HepG2 (cell line): Measurements from ENCODE around the gene SAPCD1. TPM values are rescaled to one million over a fixed set of nuclear protein-coding genes. Genes with fewer than 3 reads are reported as not detected.

Experiments
- ATAC-seq: fragments of 200-7000 bp; cut with Tn5 transposase; 3 replicates; pipeline ENCODE4 v1.9.1; 2020; ENCODE audit warnings: mild to moderate bottlenecking, moderate library complexity
- BruUV-seq: library from RNA; stranded (reverse); fragments of 400-500 nt; replicated peaks from 2 replicates; lab custom pipeline; 2021; lab: Mats Ljungman, UMichigan
- CTCF ChIA-PET: fragments of 300-600 bp; formaldehyde crosslinking; extraction: SDS; loops from one replicate; lab custom pipeline; 2021; ENCODE audit warnings: low total read pairs, inconsistent platforms, low intra/inter-chr PET ratio; lab: Yijun Ruan, JAX
- POLR2A ChIA-PET: fragments of 350-600 bp; sonication (Branson Sonifier 250); formaldehyde crosslinking; loops from one replicate; lab custom pipeline; 2020; ENCODE audit warnings: antibody characterized with exemption, inconsistent platforms; lab: Yijun Ruan, JAX
- DNase-seq: peaks from one replicate; pipeline ENCODE4 v3.0.0-alpha.2; 2015; ENCODE audit warnings: low spot score
- FAIRE-seq: peaks from 3 replicates; lab custom pipeline; 2011; peaks lifted over from hg19 to GRCh38; lab: Jason Lieb, UNC
- H2AFZ ChIP-seq: one replicate; pipeline ENCODE4 v1.6.1; 2011; ENCODE audit warnings: low read length, inconsistent platforms
- H3K27ac ChIP-seq: fragments of 300-600 bp; 3 replicates; pipeline ENCODE4 v1.8.0; 2011; ENCODE audit warnings: mixed run types, mild to moderate bottlenecking, mixed read lengths, low read length, inconsistent platforms; ENCODE audit not compliant: insufficient read depth; ENCODE audit errors: extremely low read length
- H3K27me3 ChIP-seq, 2 experiments: fragments of 200-600 bp in 1 of 2; 2 replicates in 1 of 2; 3 replicates in 1 of 2; pipeline versions ENCODE4 v1.6.0 to v1.8.0; 2011; ENCODE audit warnings: low read length in 2 of 2, mild to moderate bottlenecking in 2 of 2, moderate library complexity in 2 of 2, inconsistent platforms in 1 of 2; ENCODE audit not compliant: insufficient read depth in 2 of 2, control insufficient read depth in 1 of 2
- H3K36me3 ChIP-seq, 2 experiments: fragments of 200-600 bp in 1 of 2; replicated peaks in 1 of 2; 2 replicates in 1 of 2; 3 replicates in 1 of 2; pipeline versions ENCODE4 v1.5.1 to v1.8.0; 2011; ENCODE audit warnings: low read length in 2 of 2, inconsistent platforms in 1 of 2; ENCODE audit not compliant: insufficient read depth in 2 of 2, control insufficient read depth in 1 of 2
- H3K4me1 ChIP-seq: 2 replicates; pipeline ENCODE4 v1.5.1; 2012; ENCODE audit warnings: low read length, inconsistent platforms; ENCODE audit not compliant: insufficient read depth
- H3K4me2 ChIP-seq: 2 replicates; pipeline ENCODE4 v1.6.0; 2011; ENCODE audit warnings: low read depth, low read length, inconsistent platforms
- H3K4me3 ChIP-seq, 3 experiments: fragments of 200-600 bp in 1 of 3; sonication (generic), shearing (Covaris generic) in 1 of 3; replicated peaks in 1 of 3; 2 replicates each; pipeline ENCODE4 v1.5.1; 2011 to 2016; ENCODE audit warnings: low read length in 3 of 3, inconsistent platforms in 2 of 3, low read depth in 2 of 3, mild to moderate bottlenecking in 2 of 3, control low read depth in 1 of 3, mixed read lengths in 1 of 3; ENCODE audit not compliant: insufficient read depth in 1 of 3
- H3K79me2 ChIP-seq: one replicate; pipeline ENCODE4 v1.6.1; 2011; ENCODE audit warnings: low read length, inconsistent platforms; ENCODE audit not compliant: insufficient read depth
- H3K9ac ChIP-seq: 2 replicates; pipeline ENCODE4 v1.6.0; 2011; ENCODE audit warnings: mild to moderate bottlenecking, low read depth, low read length, inconsistent platforms; ENCODE audit not compliant: insufficient read depth
- H3K9me3 ChIP-seq: 2 replicates; pipeline ENCODE4 v1.5.1; 2012; ENCODE audit warnings: mild to moderate bottlenecking, low read length
- H4K20me1 ChIP-seq: 2 replicates; pipeline ENCODE4 v1.6.0; 2011; ENCODE audit warnings: inconsistent platforms, mild to moderate bottlenecking, low read length, moderate library complexity; ENCODE audit not compliant: insufficient read depth
- ASH2L ChIP-seq: fragments of 300-600, 200-600 bp; sonication (generic); IDR thresholded peaks from 2 replicates; pipeline ENCODE4 v1.7.0; 2017; ENCODE audit warnings: low read depth, mild to moderate bottlenecking, moderate library complexity, mixed read lengths, low read length; ENCODE audit not compliant: insufficient read length
- BRF2 ChIP-seq: sonication (generic); formaldehyde crosslinking; IDR thresholded peaks from 2 replicates; pipeline ENCODE4 v1.8.1; 2022; ENCODE audit warnings: mild to moderate bottlenecking, missing genetic modification reagents
- ESRRA ChIP-seq: sonication (generic); formaldehyde crosslinking; IDR thresholded peaks from 2 replicates; pipeline ENCODE4 v1.5.1; 2020; ENCODE audit warnings: mild to moderate bottlenecking, low read depth, missing genetic modification reagents
- FLYWCH1 ChIP-seq: sonication (generic); formaldehyde crosslinking; IDR thresholded peaks from 2 replicates; pipeline ENCODE4 v1.8.1; 2023; ENCODE audit warnings: mild to moderate bottlenecking, missing genetic modification reagents
- FOXK2 ChIP-seq: fragments of 450-650 bp; IDR thresholded peaks from 2 replicates; pipeline ENCODE4 v1.6.1; 2016
- PHF5A ChIP-seq: IDR thresholded peaks from one replicate; pipeline ENCODE4 v1.6.1; 2018; ENCODE audit warnings: low read depth, missing genetic modification reagents; ENCODE audit not compliant: unreplicated experiment
- POLR2G ChIP-seq: fragments of 200-400 bp; formaldehyde crosslinking; IDR thresholded peaks from 2 replicates; pipeline ENCODE4 v1.6.1; 2018; ENCODE audit warnings: mild to moderate bottlenecking, low read depth, low read length, moderate library complexity
- RAD21 ChIP-seq: fragments of 450-650 bp; formaldehyde crosslinking; IDR thresholded peaks from 2 replicates; pipeline ENCODE4 v1.5.0; 2020; ENCODE audit warnings: mild to moderate bottlenecking
- RBFOX2 ChIP-seq: fragments of 200-400 bp; formaldehyde crosslinking; IDR thresholded peaks from 2 replicates; pipeline ENCODE4 v1.6.1; 2017; ENCODE audit warnings: low read depth, mild to moderate bottlenecking, low read length
- SATB2 ChIP-seq: sonication (generic); formaldehyde crosslinking; IDR thresholded peaks from 2 replicates; pipeline ENCODE4 v1.5.0; 2020; ENCODE audit warnings: missing genetic modification reagents
- SIN3B ChIP-seq: fragments of 150-350 bp; IDR thresholded peaks from 2 replicates; pipeline ENCODE4 v1.6.1; 2014; ENCODE audit warnings: low read length
- U2AF2 ChIP-seq: fragments of 200-400 bp; formaldehyde crosslinking; IDR thresholded peaks from 2 replicates; pipeline ENCODE4 v1.6.1; 2017; ENCODE audit warnings: low read depth, mild to moderate bottlenecking, low read length
- ZNF205 ChIP-seq: IDR thresholded peaks from 2 replicates; pipeline ENCODE4 v1.6.1; 2018; ENCODE audit warnings: missing biosample characterization, missing genetic modification reagents
- ZNF737 ChIP-seq: sonication (generic); formaldehyde crosslinking; IDR thresholded peaks from 2 replicates; pipeline ENCODE4 v1.5.0; 2020; ENCODE audit warnings: missing genetic modification reagents, mild to moderate bottlenecking, borderline replicate concordance
- ZNF780A ChIP-seq: sonication (generic); formaldehyde crosslinking; IDR thresholded peaks from 2 replicates; pipeline ENCODE4 v1.8.0; 2022; ENCODE audit warnings: mild to moderate bottlenecking, missing genetic modification reagents, moderate library complexity
- ZNF878 ChIP-seq: sonication (generic); formaldehyde crosslinking; IDR thresholded peaks from 2 replicates; pipeline ENCODE4 v1.8.1; 2023; ENCODE audit warnings: mild to moderate bottlenecking, missing genetic modification reagents, moderate library complexity
- WGBS: methylation state at CpG from one replicate; pipeline ENCODE4 v1.1.6; 2017; ENCODE audit warnings: low lambda C conversion rate; 5-methylcytosine and 5-hydroxymethylcytosine counted together
- in situ Hi-C: cut with HindIII; loops from 2 replicates; pipeline ENCODE4 v1.10.0; 2017; ENCODE audit warnings: low pct_unique_long_range_greater_than_20kb; ENCODE audit not compliant: extremely low pct_ligation_motif_present
- intact Hi-C: fragments of 100-400 bp; cut with micrococcal nuclease; formaldehyde crosslinking; loops from one replicate; pipeline ENCODE4 v1.10.0; 2022; ENCODE audit not compliant: unreplicated experiment
- polyA plus RNA-seq, 8 experiments: library from polyadenylated mRNA; depleted of rRNA in 3 of 8; stranded (reverse) in 7 of 8; unstranded in 1 of 8; fragments of >200 nt; fragmentation: Illumina TruSeq in 4 of 8; extraction: Trizol in 4 of 8; gene quantifications; 2 replicates each; pipeline versions ENCODE4 v1.2.1 to v1.2.3, GENCODE V29; 2011 to 2016; ENCODE audit warnings: low read depth in 4 of 8, missing spikeins in 1 of 8, mixed read lengths in 1 of 8; ENCODE audit not compliant: insufficient read depth in 1 of 8
- total RNA-seq, 5 experiments: library from RNA; depleted of rRNA; stranded (reverse); fragments of >200 nt; fragmentation: Illumina TruSeq; extraction: Trizol; gene quantifications; 2 replicates each; pipeline ENCODE4 v1.2.3, GENCODE V29; 2016; ENCODE audit warnings: low read depth in 1 of 5
- TF ChIP-seq, protein P1 (sequence below): sonication (generic); formaldehyde crosslinking; IDR thresholded peaks from 2 replicates; pipeline ENCODE4 v1.4.0; 2020; ENCODE audit warnings: missing genetic modification reagents
- TF ChIP-seq, protein P2 (sequence below): sonication (generic); formaldehyde crosslinking; IDR thresholded peaks from 2 replicates; pipeline ENCODE4 v1.4.0; 2020; ENCODE audit warnings: mild to moderate bottlenecking, missing genetic modification reagents
- TF ChIP-seq, protein P3 (sequence below): sonication (generic); formaldehyde crosslinking; IDR thresholded peaks from 2 replicates; pipeline ENCODE4 v1.5.0; 2020; ENCODE audit warnings: missing genetic modification reagents

Gene SAPCD1
- total and polyA plus RNA-seq, 2 of the 13 experiments (the other 11 are each of a cell fraction or from before 2014, with no cell fraction given): 2.5 to 3.9 TPM

- no peak for TF ChIP-seq BRF2 (CRISPR knock-in tag)
- TF ChIP-seq ZNF878 (CRISPR knock-in tag): no peak
- TF ChIP-seq RBFOX2: peak; percentile 66
- TF ChIP-seq ZNF780A (CRISPR knock-in tag): no peak
- TF ChIP-seq ZNF205 (CRISPR knock-in tag): no peak
- TF ChIP-seq, protein P1, sequence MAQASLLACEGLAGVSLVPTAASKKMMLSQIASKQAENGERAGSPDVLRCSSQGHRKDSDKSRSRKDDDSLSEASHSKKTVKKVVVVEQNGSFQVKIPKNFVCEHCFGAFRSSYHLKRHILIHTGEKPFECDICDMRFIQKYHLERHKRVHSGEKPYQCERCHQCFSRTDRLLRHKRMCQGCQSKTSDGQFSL (CRISPR knock-in tag): no peak
- TF ChIP-seq FOXK2: no peak
Measured at GRCh38 chr6:31778999-31779885, 16.8 kb downstream of the SAPCD1 start (continued).

DNA sequence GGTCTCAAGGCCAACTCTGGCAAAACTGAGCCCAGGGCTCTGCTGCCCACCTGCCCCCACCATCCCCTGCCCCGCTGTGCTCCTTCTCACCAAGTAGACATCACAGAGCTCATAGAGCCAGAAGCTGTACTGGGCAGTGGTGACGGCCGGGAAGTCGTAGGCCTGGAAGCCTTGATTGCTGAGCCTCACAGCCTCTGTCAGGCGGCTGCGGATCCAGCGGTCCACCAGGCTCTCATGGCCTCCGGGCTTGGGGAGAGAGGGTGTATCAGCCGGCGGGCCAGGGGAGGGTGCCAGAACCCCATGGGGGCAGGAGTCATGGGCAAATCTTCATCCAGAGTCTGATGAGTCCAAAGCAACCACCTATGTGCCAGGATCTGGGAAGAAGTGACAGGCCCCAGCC is 17.5 kb downstream of the SAPCD1 start:
- Histone ChIP-seq H3K9ac (no peak overlapping the region), H3K79me2 (no peaks in the 10 kb centered on the region), H3K27ac (no peak overlapping the region), H3K9me3 (no peaks in the 10 kb centered on the region)
- no peak for ATAC-seq
- whole genome bisulfite sequencing: 98% methylated on average over 8 of the region's 10 CpGs
- CTCF ChIA-PET: no interaction called here
- intact Hi-C loops: loop anchor here (10.0 kb wide), 1 partner anchor 145 kb away; the partner anchor contains the start of gene C2
- FAIRE-seq: no peak
- TF ChIP-seq, protein P2, sequence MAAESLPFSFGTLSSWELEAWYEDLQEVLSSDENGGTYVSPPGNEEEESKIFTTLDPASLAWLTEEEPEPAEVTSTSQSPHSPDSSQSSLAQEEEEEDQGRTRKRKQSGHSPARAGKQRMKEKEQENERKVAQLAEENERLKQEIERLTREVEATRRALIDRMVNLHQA (CRISPR knock-in tag): no peak
- TF ChIP-seq ASH2L (no peak), FLYWCH1 (CRISPR knock-in tag) (no peak), RAD21 (CRISPR knock-in tag) (no peak), SIN3B (no peak), SATB2 (CRISPR knock-in tag) (no peak), POLR2G (no peak), ESRRA (no peak), ZNF737 (CRISPR knock-in tag) (no peak), U2AF2 (no peak), PHF5A (CRISPR knock-in tag) (no peak)
- TF ChIP-seq, protein P3, sequence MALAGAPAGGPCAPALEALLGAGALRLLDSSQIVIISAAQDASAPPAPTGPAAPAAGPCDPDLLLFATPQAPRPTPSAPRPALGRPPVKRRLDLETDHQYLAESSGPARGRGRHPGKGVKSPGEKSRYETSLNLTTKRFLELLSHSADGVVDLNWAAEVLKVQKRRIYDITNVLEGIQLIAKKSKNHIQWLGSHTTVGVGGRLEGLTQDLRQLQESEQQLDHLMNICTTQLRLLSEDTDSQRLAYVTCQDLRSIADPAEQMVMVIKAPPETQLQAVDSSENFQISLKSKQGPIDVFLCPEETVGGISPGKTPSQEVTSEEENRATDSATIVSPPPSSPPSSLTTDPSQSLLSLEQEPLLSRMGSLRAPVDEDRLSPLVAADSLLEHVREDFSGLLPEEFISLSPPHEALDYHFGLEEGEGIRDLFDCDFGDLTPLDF (CRISPR knock-in tag): no peak
- TF ChIP-seq, all 625 proteins: peak for 0
- Histone ChIP-seq H3K4me1 (peaks cover 45% of the 10 kb centered on the region), H3K4me2 (no peak overlapping the region), H3K27me3 (no peaks in the 10 kb centered on the region), H3K36me3 (peaks cover 42 to 49% of the 10 kb centered on the region in 2 experiments), H4K20me1 (no peaks in the 10 kb centered on the region), H3K4me3 (no peak overlapping the region), H2AFZ (no peak overlapping the region)
- POLR2A ChIA-PET: interaction anchor here (1.1 to 4.2 kb wide), 5 partner anchors 11 to 43 kb away, joined by 3 to 66 read pairs (median 5); partner anchors contain the start of genes CLIC1, LSM2, MSH5 and VARS1
- no peak for DNase-seq
- no TSS peak for BruUV-seq
- in situ Hi-C loops: no loop called here
